ENCODE results near the gene LYRM1.
A peak's percentile ranks its signal among the peaks of the same experiment; 100 is the strongest.

LYRM1 gene

DNA sequence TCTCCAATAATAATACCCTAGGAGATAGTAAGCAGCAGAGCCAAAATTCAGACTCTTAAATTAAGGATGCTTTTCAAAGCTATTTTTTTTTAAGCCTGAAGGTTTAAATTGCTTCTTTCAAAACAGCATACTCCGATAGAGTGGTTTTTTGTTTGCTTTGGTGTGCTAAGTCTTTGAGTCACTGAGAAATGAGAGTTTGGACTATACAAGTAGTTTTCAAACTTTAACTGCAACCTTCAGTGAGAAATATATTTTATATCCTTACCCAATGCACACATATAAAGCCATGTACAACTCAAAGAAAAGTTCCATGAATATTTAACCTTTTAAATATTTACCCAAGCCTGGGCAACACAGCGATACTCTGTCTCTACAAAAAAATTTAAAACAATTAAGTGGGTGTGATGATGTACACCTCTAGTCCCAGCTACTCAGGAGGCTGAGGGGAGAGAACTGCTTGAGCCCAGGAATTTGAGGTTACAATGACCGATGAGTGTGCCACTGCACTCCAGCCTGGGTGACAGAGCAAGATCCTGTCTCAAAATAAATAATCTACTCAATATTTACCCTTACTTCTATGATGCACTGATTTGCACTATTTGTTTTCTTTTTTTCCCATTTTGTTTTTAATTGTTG, 19.6 kb upstream of the LYRM1 start:
- DNase-seq = no peak
- Histone ChIP-seq H3K27ac (peak overlapping the region; percentile 76 to 81), H3K36me3 (no peaks in the 10 kb centered on the region), H3K9me3 (no peaks in the 10 kb centered on the region), H3K4me3 (no peak overlapping the region), H3K27me3 (no peaks in the 10 kb centered on the region), H3K4me1 (peaks cover 0 to 87% (median 55%) of the 10 kb centered on the region in 4 donors)
- TF ChIP-seq, protein P1, sequence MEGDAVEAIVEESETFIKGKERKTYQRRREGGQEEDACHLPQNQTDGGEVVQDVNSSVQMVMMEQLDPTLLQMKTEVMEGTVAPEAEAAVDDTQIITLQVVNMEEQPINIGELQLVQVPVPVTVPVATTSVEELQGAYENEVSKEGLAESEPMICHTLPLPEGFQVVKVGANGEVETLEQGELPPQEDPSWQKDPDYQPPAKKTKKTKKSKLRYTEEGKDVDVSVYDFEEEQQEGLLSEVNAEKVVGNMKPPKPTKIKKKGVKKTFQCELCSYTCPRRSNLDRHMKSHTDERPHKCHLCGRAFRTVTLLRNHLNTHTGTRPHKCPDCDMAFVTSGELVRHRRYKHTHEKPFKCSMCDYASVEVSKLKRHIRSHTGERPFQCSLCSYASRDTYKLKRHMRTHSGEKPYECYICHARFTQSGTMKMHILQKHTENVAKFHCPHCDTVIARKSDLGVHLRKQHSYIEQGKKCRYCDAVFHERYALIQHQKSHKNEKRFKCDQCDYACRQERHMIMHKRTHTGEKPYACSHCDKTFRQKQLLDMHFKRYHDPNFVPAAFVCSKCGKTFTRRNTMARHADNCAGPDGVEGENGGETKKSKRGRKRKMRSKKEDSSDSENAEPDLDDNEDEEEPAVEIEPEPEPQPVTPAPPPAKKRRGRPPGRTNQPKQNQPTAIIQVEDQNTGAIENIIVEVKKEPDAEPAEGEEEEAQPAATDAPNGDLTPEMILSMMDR (IDR thresholded peaks at IDR 0.05) = no peak
- intact Hi-C loops (cut with DNase I; ENCODE audit: low total_unique reads) = loop anchor here (2.0 kb wide), 1 partner anchor 16 kb away; no protein-coding TSS in a partner anchor

DNA sequence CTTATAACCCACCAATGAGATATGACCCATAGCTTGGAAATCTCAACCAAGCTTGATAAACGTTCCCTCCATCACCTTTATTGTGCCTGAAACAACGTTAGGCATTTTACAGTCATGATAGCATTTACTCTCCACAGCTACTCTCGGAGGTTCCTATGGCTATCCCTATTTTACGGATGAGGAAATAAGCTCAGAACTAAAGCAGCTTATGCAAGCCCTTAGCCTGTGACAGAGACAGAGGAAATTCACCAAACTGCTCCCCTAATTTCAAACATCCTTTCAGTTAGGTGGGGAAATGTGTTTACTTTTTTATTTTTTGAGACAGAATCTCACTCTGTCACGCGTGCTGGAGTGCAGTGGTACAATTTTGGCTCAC, 19.1 kb upstream of the LYRM1 start:
- no peaks in the 10 kb centered on the region for H3K9me3 ChIP-seq
- no peak for DNase-seq
- peak overlapping the region; percentile 76 to 81 for H3K27ac ChIP-seq
- H3K27me3 ChIP-seq = no peaks in the 10 kb centered on the region
- H3K36me3 ChIP-seq = no peaks in the 10 kb centered on the region
- H3K4me1 ChIP-seq = peaks cover 0 to 91% (median 54%) of the 10 kb centered on the region in 4 donors
- no peak overlapping the region for H3K4me3 ChIP-seq
- intact Hi-C loops (cut with DNase I; ENCODE audit: low total_unique reads) = loop anchor here (2.0 kb wide), 1 partner anchor 17 kb away; no protein-coding TSS in a partner anchor
- TF ChIP-seq, protein P1 (IDR thresholded peaks at IDR 0.05) = no peak

DNA sequence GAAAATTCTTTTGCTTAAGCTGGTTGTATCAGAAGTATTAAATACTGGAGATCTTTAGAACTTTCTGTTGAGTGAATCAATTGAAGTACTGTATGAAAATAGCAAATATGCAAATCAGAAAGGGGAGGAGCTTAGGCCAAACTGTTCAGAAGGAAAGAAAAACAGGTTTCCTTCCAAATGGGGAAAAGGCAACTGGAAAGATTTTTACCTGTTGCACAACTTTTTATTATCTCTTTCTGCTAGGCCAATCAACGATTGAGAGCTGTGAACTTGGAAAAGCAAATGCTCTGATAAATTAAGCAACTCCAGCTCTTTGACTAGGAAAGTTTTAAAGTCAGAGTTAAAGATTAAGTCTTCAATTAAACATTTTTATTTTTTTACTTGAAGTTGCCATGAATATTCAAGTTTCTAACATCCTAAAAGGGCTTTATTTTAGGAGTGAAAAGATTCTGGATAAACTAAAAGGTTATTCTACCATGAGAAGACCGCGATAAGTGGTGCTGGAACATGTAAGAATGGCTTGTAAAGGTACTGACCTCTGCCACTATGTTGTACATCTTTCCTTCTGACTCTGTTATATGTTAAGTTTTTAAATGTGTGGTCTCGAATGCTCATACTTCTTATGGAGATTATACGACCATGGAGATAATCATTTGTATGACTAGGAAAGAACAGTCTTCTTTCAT, 16.9 kb upstream of the LYRM1 start:
- H3K9me3 ChIP-seq = no peaks in the 10 kb centered on the region
- DNase-seq = no peak
- TF ChIP-seq, protein P1 (IDR thresholded peaks at IDR 0.05) = no peak

DNA sequence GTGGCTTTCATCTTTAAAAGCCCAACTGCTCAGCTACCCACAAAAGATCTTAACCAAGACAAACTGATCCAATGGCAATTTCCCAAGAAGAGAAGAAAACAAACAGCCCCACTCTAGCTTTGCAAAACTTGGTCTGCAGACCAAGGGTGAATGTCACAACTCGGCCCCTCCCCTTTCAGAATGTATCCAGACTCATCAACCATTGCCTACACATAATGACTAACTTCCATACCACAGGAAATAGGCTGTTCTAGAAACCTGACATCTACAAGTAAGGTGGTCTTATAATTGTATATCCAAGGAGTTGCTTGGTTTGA, 16.4 kb upstream of the LYRM1 start:
- TF ChIP-seq, protein P1 (IDR thresholded peaks at IDR 0.05) = no peak
- Histone ChIP-seq H3K4me3 (no peak overlapping the region), H3K27ac (peak overlapping the region; percentile 39 to 81), H3K4me1 (peaks cover 0 to 93% (median 49%) of the 10 kb centered on the region in 4 donors), H3K27me3 (no peaks in the 10 kb centered on the region), H3K9me3 (no peaks in the 10 kb centered on the region), H3K36me3 (no peaks in the 10 kb centered on the region)
- no peak for DNase-seq
- intact Hi-C loops (cut with DNase I; ENCODE audit: low total_unique reads) = no loop called here

More for the DNA sequence above, 16.9 kb upstream of the LYRM1 start:
- Histone ChIP-seq H3K36me3 (no peaks in the 10 kb centered on the region), H3K4me3 (no peak overlapping the region), H3K4me1 (peaks cover 0 to 94% (median 51%) of the 10 kb centered on the region in 4 donors), H3K27ac (peak overlapping the region; percentile 39 to 81), H3K27me3 (no peaks in the 10 kb centered on the region)
- intact Hi-C loops (cut with DNase I; ENCODE audit: low total_unique reads) = no loop called here

DNA sequence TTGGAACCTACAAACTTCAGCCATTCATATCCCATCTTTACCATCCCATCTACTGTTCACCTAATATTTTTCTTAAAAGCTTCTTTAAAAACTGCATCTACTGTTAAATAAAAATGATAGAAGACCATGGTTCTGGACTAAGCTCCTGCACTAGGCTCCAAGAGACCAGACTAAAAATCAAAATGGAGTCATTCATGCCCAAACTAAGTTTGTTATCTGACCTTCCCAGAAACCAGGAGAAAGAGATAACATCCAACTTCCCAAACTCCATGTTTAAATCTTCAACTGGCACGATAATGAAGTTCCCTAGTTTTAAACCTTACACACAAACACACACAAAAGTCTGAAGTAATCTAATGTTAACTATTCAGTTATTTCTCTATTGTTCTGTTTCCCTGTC, 14.3 kb upstream of the LYRM1 start:
- peaks cover 0 to under 1% (median 0%) of the 10 kb centered on the region in 3 donors for H3K36me3 ChIP-seq
- H3K4me1 ChIP-seq = peaks cover 0 to 87% (median 34%) of the 10 kb centered on the region in 4 donors
- peak overlapping the region in 1 of 2 donors; percentile 30 for H3K27ac ChIP-seq
- no peaks in the 10 kb centered on the region for H3K9me3 ChIP-seq
- H3K4me3 ChIP-seq = no peak overlapping the region
- TF ChIP-seq, protein P1 (IDR thresholded peaks at IDR 0.05) = no peak
- no peaks in the 10 kb centered on the region for H3K27me3 ChIP-seq
- no peak for DNase-seq
- intact Hi-C loops (cut with DNase I; ENCODE audit: low total_unique reads) = no loop called here

Data from tibial artery (tissue), 4 donors.